ENCODE data around the gene C6orf141.

DNA sequence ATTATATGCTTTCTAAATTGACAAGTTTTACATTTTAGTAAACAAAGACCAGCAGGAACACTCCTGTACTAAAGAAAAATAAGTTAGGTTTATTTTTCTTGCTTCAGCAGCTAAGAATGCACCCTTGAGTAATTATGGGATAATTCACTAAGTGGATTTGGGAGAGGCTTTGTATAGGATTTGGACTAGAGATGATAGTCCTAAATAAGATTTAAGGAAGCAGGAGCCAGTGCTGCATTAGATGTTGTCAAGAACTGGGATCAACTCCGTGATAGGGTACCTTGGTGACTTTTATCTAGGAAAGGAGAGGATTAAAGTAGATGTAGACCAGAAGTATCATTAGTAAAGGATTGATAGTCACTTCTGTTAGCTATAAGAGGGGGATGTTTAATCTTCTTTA lies 4.1 kb upstream of the C6orf141 start:
- TF ChIP-seq POLR2A (IDR thresholded peaks at IDR 0.05; ENCODE audit: low read depth, low read length) (no peak), TAF1 (IDR thresholded peaks at IDR 0.05; ENCODE audit: low read depth, low read length) (no peak), POLR2AphosphoS5 (IDR thresholded peaks at IDR 0.05; ENCODE audit: low read depth, low read length) (no peak), POU2F2 (IDR thresholded peaks at IDR 0.05; ENCODE audit: low read depth, low read length) (no peak), PAX5 (IDR thresholded peaks at IDR 0.05; ENCODE audit: insufficient read depth, low read length, severe bottlenecking) (no peak)

Data from GM12891 (cell line).